A204.1 (cell line): ENCODE measurements around the gene PCNT.
"Not testable (repeated sequence)": the region's sequence is repeated elsewhere in the genome, so short reads cannot be mapped to it uniquely, and the experiment has no call there.

ENCODE experiments used
- FAIRE-seq: peaks from 2 replicates; lab custom pipeline; 2012; peaks lifted over from hg19 to GRCh38; lab: Jason Lieb, UNC

Gene PCNT

DNA sequence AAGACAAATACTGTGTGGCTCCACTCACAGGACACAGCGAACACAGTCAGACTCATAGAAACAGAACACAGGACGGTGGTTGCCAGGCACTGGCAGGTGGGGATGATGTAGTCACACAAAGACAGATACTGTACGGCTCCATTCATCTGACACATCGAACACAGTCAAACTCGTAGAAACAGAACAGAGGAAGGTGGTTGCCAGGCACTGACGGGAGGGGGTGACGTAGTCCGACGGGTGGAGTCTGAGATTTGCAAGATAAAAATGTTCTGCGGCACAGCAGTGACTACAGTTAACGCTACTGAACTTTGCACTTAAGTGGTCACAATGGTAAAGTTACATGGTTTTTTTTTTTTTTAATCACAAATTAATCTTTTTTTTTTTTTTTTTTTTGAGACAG is 19.0 kb upstream of the PCNT start:
- FAIRE-seq, result no peak

DNA sequence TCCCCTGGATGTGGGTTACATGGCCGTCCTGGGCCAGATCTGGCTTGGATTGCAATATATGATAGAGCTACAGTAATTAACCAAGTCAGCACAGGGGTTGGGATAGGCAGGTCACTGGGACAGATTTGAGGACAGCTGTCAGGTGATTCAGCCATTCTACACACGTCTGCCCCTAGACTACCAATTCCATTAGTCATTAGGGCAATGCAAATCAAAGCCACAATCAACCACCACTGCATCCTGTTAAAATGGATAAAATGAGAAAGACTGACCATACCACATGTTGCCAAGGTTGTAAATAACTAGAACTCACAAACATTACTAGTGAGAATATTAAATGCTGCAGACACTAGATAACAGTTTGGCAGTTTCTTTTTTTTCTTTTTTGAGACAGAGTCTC is 16.3 kb upstream of the PCNT start:
- no peak for FAIRE-seq

DNA sequence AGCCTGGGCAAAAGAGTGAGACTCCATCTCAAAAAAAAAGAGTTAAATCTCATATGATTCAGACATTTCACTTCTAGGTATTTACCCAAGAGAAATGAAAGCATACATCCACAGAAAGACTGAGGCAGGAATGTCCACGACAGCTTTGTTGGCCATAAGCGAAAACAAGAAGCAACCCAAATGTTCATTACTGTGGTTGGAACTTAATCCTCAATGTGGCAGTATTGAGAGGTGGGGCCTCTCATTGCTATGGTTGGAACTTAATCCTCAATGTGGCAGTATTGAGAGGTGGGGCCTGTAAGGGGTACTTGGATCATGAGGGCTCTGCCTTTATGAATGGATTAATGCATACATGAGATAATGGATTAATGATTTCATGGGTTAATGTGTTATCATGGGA is 15.5 kb upstream of the PCNT start:
- FAIRE-seq, result no peak

DNA sequence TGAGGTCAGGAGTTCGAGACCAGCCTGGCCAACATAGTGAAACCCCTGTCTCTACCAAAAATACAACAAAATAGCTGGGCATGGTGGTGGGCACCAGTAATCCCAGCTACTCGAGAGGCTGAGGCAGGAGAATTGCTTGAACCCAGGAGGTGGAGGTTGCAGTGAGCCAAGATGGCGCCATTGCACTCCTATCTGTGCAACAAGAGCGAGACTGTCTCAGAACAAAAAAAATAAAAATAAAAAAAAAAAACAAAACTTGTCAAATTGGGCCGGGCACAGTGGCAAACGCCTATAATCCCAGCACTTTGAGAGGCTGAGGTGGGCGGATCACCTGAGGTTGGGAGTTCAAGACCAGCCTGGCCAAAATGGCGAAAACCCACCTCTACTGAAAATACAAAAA is 13.7 kb upstream of the PCNT start:
- not testable (repeated sequence) for FAIRE-seq

GRCh38 chr21:46311568-46311967 is 12.4 kb upstream of the PCNT start:
- FAIRE-seq, result no peak

GRCh38 chr21:46312949-46313348 is 11.0 kb upstream of the PCNT start:
- no peak for FAIRE-seq

DNA sequence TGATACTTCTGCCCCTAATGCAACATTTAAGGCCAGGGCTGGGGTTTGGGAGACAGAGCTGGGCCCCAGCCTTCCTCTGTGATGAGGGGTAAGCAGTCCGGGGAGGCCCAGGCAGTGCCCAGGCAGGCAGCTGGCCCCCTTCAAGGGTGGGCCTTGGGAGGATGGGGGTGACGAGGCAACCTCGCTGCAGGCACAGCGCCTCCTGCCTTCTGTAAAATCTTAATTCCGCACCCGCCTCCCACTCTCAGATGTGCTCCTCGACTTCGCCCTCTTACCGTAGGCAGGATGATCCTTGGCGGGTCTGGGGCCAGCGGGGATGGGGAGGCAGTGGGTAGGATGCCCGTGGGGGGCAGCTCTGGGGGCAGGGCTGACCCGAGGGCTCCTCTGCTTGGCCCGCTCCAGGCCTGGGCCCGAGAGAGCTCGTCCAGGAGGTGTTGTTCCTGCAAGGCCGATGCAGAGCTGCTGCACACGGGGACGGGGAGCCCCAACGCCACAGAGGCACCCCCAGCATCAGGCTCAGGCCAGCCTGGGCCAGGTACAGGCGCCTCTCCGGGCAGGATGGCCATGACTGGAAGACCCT is 9.4 kb upstream of the PCNT start:
- no peak for FAIRE-seq

DNA sequence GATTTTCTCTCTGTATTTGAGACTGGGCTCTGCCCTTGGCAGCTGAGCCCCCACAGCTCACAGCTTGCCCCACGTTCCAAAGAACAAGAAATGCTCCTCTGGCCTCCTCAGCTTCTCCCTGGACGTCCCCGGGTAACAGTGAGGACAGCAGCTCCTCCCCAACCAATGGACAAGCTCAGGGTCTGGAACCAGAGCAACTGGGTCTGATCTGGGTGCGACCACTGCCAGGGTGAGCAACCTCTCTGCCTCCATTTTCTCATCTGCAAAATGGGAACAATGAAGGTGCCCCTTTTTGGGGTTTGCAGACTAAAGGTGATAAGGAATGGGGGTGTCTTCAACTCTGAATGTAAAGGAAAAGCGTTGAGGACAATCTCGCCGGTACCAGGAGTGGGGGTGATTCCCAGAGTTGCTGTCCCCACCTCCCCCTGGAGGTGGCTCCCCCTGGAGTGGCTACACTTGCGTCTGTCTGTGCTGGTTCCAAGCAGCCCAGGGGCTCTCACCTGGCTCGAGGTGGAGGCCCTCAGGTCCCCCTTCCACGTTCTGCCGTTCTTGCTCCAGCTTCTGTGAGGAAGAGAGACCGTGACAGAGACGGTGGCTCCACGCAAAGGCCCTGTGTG is 7.1 kb upstream of the PCNT start:
- FAIRE-seq, result no peak

GRCh38 chr21:46317710-46318463 is 6.1 kb upstream of the PCNT start:
- no peak for FAIRE-seq

GRCh38 chr21:46318464-46318845 is 5.5 kb upstream of the PCNT start:
- FAIRE-seq, result no peak

GRCh38 chr21:46319186-46319585 is 4.8 kb upstream of the PCNT start:
- no peak for FAIRE-seq

GRCh38 chr21:46320331-46320801 is 3.6 kb upstream of the PCNT start:
- FAIRE-seq, result no peak

DNA sequence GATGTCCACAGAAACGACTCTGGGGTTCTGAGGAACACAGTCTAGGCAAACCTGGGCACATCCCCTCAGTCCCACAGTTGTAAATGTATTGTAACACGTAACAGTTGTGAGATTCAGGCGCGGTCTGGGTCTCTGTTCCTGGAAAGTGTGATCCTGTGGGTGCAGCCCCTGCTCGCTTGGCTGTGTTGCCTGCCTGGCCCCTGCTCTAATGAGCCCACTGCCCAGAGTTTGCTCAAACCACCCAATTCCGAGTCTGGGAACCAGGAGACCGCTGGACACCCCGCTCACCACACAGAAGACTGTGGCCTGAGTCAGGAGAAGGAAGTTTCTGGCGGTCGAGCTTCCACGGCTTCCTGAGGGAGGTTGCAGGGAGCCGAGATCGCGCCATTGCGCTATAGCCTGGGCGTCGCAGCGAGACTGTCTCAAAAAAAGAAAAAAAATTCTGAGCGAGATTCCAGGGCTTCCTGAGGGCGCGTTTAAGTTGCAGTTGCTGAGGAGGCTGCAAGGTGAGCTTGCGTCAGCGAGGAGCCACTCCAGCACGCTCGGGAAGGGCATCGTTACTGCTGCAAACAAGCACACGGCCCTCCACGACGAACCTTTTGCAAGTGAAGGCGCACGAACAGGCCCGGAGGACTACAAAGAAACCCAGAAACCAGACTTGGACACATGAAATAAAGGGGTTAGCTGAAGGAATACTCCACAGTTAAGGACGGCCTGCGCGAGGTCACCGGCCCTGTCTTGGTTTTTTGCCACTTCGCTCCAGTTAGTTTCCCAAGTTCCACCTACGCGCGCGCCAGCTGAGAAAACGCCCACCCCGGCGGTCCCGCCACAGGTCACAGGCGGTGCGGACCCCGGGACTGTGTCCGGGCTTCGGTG is 1.4 kb upstream of the PCNT start:
- no peak for FAIRE-seq

DNA sequence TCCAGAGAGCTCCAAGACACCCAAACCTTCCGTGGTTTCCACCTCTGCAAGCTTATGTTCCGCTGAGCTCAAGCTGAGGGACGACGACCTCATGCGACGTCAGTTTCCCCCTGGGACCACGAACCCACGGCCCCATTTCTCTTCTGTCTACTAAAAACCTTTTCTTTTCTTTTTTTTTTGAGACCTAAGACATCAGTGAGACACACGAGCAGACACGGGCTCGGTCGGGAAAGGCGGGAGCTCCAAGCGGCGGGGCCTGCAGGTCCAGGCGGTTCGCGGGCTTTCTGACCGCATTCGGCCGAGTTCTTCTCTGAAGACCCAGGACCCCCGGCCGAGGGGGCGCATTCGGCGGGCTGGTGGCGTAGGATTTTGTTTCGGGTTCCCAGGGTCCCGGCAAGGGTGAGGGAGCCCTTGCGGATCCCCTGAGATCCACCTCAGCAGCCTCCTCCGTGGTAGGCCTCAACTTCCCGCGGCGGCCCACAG is 688 bp upstream of the PCNT start:
- FAIRE-seq, result no peak

DNA sequence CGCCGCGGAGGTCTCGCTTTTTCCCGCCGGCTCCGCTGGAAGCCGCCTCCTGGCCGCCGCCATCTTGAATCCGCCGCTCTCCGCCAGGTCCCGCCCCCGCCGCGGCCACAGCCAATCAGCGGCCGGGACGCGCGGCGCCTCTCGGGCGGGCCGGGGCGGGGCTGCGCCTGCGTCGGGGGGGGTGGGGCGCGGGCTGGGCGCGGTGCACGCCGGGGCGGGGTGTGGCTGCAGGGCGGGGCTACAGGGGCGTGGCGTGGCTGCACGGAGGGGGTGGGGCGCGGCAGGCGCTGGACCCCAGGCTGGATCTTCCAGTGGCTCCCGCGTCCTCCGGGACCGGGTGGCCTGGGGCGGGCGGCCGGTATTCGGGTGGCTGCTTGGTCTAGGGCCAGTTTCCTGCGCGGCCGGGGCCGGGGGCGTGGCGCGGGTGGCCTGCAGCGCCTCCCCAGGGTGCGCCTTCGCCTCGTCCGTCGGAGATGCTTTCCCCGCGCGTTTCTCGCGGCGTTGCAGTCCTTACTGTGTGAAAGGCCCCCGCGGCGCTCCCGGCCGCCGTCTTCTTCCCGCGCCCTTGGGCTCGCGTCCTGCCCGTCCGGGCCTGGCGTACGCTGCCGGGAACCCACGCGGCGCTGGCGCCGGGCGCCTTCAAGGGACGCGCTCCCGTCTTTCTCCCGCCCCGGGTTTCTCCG is 575 bp downstream of the PCNT start:
- FAIRE-seq, result no peak

GRCh38 chr21:46325073-46325912 is 1.3 kb downstream of the PCNT start:
- no peak for FAIRE-seq

DNA sequence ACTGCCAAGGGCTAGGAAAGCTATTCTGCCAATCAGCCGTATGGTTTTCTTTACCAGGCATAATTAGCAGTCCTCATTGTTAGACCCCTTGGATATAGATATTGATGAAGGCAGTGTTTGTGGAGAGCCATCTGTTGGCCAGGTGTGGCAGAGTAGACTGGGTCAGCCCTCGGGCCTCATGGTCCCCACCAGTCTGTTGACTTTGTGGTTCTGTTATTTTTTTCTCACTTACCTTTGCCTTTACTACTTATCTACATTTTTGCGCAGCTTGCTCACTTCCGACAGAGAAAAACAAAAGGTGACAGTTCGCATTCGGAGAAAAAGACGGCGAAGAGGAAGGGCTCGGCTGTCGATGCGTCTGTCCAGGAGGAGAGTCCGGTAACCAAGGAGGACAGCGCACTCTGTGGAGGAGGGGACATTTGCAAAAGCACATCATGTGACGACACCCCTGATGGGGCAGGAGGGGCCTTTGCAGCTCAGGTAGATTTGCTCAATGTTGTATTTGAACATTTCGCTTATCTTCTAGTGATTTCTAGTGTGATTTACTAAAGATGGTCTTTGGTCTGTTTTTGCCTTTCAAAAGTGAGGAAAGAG is 2.3 kb downstream of the PCNT start:
- FAIRE-seq, result no peak

GRCh38 chr21:46327711-46328110 is 3.8 kb downstream of the PCNT start:
- no peak for FAIRE-seq

- FAIRE-seq, result no peak
Measured at GRCh38 chr21:46328151-46328550, 4.2 kb downstream of the PCNT start.

DNA sequence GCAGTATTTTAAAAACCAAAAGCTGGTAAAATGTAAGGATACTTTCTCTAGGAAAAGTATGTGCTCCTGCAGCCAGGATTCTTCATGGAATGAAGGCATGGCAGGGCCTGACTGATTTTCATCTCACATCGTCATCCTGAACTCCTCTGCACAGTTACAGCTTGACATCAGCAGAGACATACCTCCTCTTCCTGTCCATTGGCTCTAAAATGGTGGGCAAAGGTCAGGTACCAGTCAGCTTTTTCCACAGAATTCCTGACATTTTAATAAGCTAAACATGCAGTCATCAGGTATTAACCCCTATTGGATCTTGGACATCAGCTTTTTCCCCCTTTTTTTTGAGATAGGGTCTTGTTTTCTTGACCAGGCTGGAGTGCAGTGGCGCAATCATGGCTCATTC is 5.8 kb downstream of the PCNT start:
- FAIRE-seq, result no peak
